GM19238 (cell line): Measurements from ENCODE around the gene TEX36.
"Not testable (repeated sequence)": the region's sequence is repeated elsewhere in the genome, so short reads cannot be mapped to it uniquely, and the experiment has no call there.

Source experiments
- DNase-seq: peaks from one replicate; pipeline ENCODE4 v3.0.0; 2011; ENCODE audit warnings: low spot score; ENCODE audit not compliant: insufficient read length

The TEX36 gene

GRCh38 chr10:125634606-125635005 is 48.4 kb downstream of the TEX36 start:
- DNase-seq, result no peak

GRCh38 chr10:125633517-125633999 is 49.4 kb downstream of the TEX36 start:
- no peak for DNase-seq

GRCh38 chr10:125631806-125632205 is 51.2 kb downstream of the TEX36 start:
- no peak for DNase-seq

- DNase-seq, result no peak
These were observed 53.1 kb downstream of the TEX36 start for GRCh38 chr10:125629758-125630376.

GRCh38 chr10:125628104-125629049 is 54.6 kb downstream of the TEX36 start:
- DNase-seq, result no peak

GRCh38 chr10:125627646-125628045 is 55.3 kb downstream of the TEX36 start:
- no peak for DNase-seq

GRCh38 chr10:125626671-125627070 is 56.3 kb downstream of the TEX36 start:
- DNase-seq, result no peak

GRCh38 chr10:125625586-125625985 is 57.4 kb downstream of the TEX36 start:
- no peak for DNase-seq

- DNase-seq, result no peak
These were observed 58.2 kb downstream of the TEX36 start for GRCh38 chr10:125624800-125625199.

- no peak for DNase-seq
These were observed 61.9 kb downstream of the TEX36 start for GRCh38 chr10:125621052-125621451.

GRCh38 chr10:125620401-125620800 is 62.6 kb downstream of the TEX36 start:
- DNase-seq, result no peak

GRCh38 chr10:125613062-125613461 is 69.9 kb downstream of the TEX36 start:
- not testable (repeated sequence) for DNase-seq

GRCh38 chr10:125611756-125612155 is 71.2 kb downstream of the TEX36 start:
- no peak for DNase-seq

- DNase-seq, result no peak
These were observed 71.7 kb downstream of the TEX36 start for GRCh38 chr10:125611216-125611615.

- no peak for DNase-seq
These were observed 73.1 kb downstream of the TEX36 start for GRCh38 chr10:125609859-125610258.

GRCh38 chr10:125608474-125608873 is 74.5 kb downstream of the TEX36 start:
- DNase-seq, result no peak

GRCh38 chr10:125607689-125608290 is 75.2 kb downstream of the TEX36 start:
- no peak for DNase-seq

- no peak for DNase-seq
These were observed 76.5 kb downstream of the TEX36 start for GRCh38 chr10:125606414-125607010.
